T-helper 17 cell (primary cell): ENCODE results near the gene RNF214. TPM values are rescaled to one million over a fixed set of nuclear protein-coding genes. Genes with fewer than 3 reads are reported as not detected.

Experiments used
- total RNA-seq, 4 donors: library from RNA in 2 of 4; stranded (reverse) in 2 of 4; gene quantifications; one replicate each; pipeline ENCODE4 v1.2.3 and lab custom pipeline; 2022 to 2026

The RNF214 gene
- total RNA-seq, 2 donors from 2014 or later, result 20.1 to 24.4 TPM

Other genes with a start within 250 kb of the RNF214 start
- 10 to 100 TPM; 82.7 to 87.5 TPM for gene SIK3, start 134.2 kb upstream of the RNF214 start, total RNA-seq
- gene PAFAH1B2, start 88.4 kb upstream of the RNF214 start, total RNA-seq, result 10 to 100 TPM; 31.1 to 43.4 TPM
- gene SIDT2, start 53.9 kb upstream of the RNF214 start, total RNA-seq, result 100 to 1,000 TPM; 106 to 118 TPM
- gene TAGLN, start 33.3 kb upstream of the RNF214 start, total RNA-seq, result 1 to 10 TPM; 8.7 to 9.6 TPM
- 100 to 1,000 TPM; 312 to 355 TPM for gene PCSK7, start 598 bp upstream of the RNF214 start, total RNA-seq
- 1 to 10 TPM; 4.3 to 4.5 TPM for gene BACE1-AS, start 58.7 kb downstream of the RNF214 start, total RNA-seq
- gene BACE1, start 83.6 kb downstream of the RNF214 start, total RNA-seq, result 1 to 10 TPM; 2.0 to 3.5 TPM
- gene CEP164, start 95.2 kb downstream of the RNF214 start, total RNA-seq, result 10 to 100 TPM; 46.7 to 52.6 TPM